Endodermal cell (in vitro differentiated cells): ENCODE results near the gene NR6A1. TPM values are rescaled to one million over a fixed set of nuclear protein-coding genes. Genes with fewer than 3 reads are reported as not detected.

Experiments
- DNase-seq: peaks from one replicate; pipeline ENCODE4 v3.0.0-alpha.2; 2017
- H3K27ac ChIP-seq: 2 replicates; pipeline ENCODE4 v1.5.1; 2013; ENCODE audit warnings: mild to moderate bottlenecking, low read depth, low read length, moderate library complexity
- H3K27me3 ChIP-seq: 2 replicates; pipeline ENCODE4 v1.6.1; 2013; ENCODE audit warnings: mild to moderate bottlenecking, low read length, moderate library complexity; ENCODE audit not compliant: insufficient read depth, control insufficient read depth, poor library complexity, severe bottlenecking
- H3K36me3 ChIP-seq: 2 replicates; pipeline ENCODE4 v1.7.0; 2013; ENCODE audit warnings: mild to moderate bottlenecking, low read length, moderate library complexity; ENCODE audit not compliant: control insufficient read depth, insufficient read depth
- H3K4me1 ChIP-seq: one replicate; pipeline ENCODE4 v1.7.0; 2013; ENCODE audit warnings: low read length; ENCODE audit not compliant: control insufficient read depth, insufficient read depth
- H3K4me3 ChIP-seq: 2 replicates; pipeline ENCODE4 v1.5.1; 2013; ENCODE audit warnings: mild to moderate bottlenecking, low read length, moderate library complexity
- H3K9ac ChIP-seq: 2 replicates; pipeline ENCODE4 v1.6.1; 2013; ENCODE audit warnings: mild to moderate bottlenecking, low read length, moderate library complexity; ENCODE audit not compliant: poor library complexity, severe bottlenecking; ENCODE audit errors: extremely low read depth
- H3K9me3 ChIP-seq: 2 replicates; pipeline ENCODE4 v1.6.1; 2013; ENCODE audit warnings: mild to moderate bottlenecking, low read length, moderate library complexity; ENCODE audit not compliant: control insufficient read depth
- H3K27ac Mint-ChIP-seq: 2 replicates; pipeline ENCODE4 v1.8.0; 2020; ENCODE audit warnings: mixed read lengths
- H3K27me3 Mint-ChIP-seq: 2 replicates; pipeline ENCODE4 v1.8.0; 2021; ENCODE audit warnings: mild to moderate bottlenecking, mixed read lengths; ENCODE audit not compliant: insufficient read depth
- H3K36me3 Mint-ChIP-seq: 2 replicates; pipeline ENCODE4 v1.8.0; 2020; ENCODE audit warnings: low read depth, mixed read lengths
- H3K4me1 Mint-ChIP-seq: 2 replicates; pipeline ENCODE4 v1.8.0; 2020; ENCODE audit warnings: mixed read lengths
- H3K4me3 Mint-ChIP-seq: 2 replicates; pipeline ENCODE4 v1.8.0; 2020; ENCODE audit warnings: mild to moderate bottlenecking, moderate library complexity, mixed read lengths
- H3K9me3 Mint-ChIP-seq: 2 replicates; pipeline ENCODE4 v1.8.0; 2020; ENCODE audit warnings: mild to moderate bottlenecking, mixed read lengths
- WGBS, 2 experiments: methylation state at CpG; one replicate each; pipeline versions ENCODE4 v1.1.5 to v1.1.7; 2013; ENCODE audit warnings: missing lambda C conversion rate in 2 of 2, mixed read lengths in 1 of 2; ENCODE audit not compliant: insufficient coverage in 1 of 2, insufficient read length in 1 of 2; 5-methylcytosine and 5-hydroxymethylcytosine counted together
- long read RNA-seq, 4 experiments: library from polyadenylated mRNA in 2 of 4; library from RNA in 1 of 4; library from capped mRNA in 1 of 4; stranded (forward) in 3 of 4; unstranded in 1 of 4; transcript quantifications; one replicate each; pipeline ENCODE4 v2.0.0, GENCODE V29; 2020 to 2021; ENCODE audit warnings: inconsistent platforms in 1 of 4
- polyA plus RNA-seq, 2 experiments: library from polyadenylated mRNA; stranded (reverse); fragments of 50-300 nt; gene quantifications; one replicate each; pipeline ENCODE4 v1.2.3, GENCODE V29; 2013
- total RNA-seq, 2 donors: library from RNA; stranded (reverse); fragmentation: NEBNext Ultra II Directional in 1 of 2; extraction: Animal tissue kit (Norgen Biotek cat#: 25700) in 1 of 2; gene quantifications; 2 replicates in 1 of 2; 3 replicates in 1 of 2; pipeline ENCODE4 v1.2.1, GENCODE V29; 2021
- TF ChIP-seq, protein P1 (sequence below): fragments of 200-600 bp; sonication (generic); conservative IDR thresholded peaks from 2 replicates; pipeline ENCODE4 v1.5.0; 2021; ENCODE audit warnings: antibody characterized with exemption, mild to moderate bottlenecking

NR6A1 gene
- total RNA-seq: 100 to 1,000 TPM; 168 to 206 TPM
- 47.4 TPM for polyA plus RNA-seq (2013, experiment 1 of 2)
- 49.5 TPM for polyA plus RNA-seq (2013, experiment 2 of 2)
- long read RNA-seq, experiment 1, partial matches to known transcripts: 0 of 39 reads
- long read RNA-seq, experiment 1, other reads (novel, unspliced or antisense): 39 of 39 reads
- long read RNA-seq, experiment 2, full-length matches to known transcripts: 14 of 64 reads
- long read RNA-seq, experiment 2, partial matches to known transcripts: 7 of 64 reads
- long read RNA-seq, experiment 2, other reads (novel, unspliced or antisense): 43 of 64 reads
- long read RNA-seq, experiment 3, full-length matches to known transcripts: 1 of 27 reads
- long read RNA-seq, experiment 3, partial matches to known transcripts: 3 of 27 reads
- long read RNA-seq, experiment 3, other reads (novel, unspliced or antisense): 23 of 27 reads
- long read RNA-seq, experiment 4, partial matches to known transcripts: 0 of 4 reads
- long read RNA-seq, experiment 4, other reads (novel, unspliced or antisense): 4 of 4 reads

DNA sequence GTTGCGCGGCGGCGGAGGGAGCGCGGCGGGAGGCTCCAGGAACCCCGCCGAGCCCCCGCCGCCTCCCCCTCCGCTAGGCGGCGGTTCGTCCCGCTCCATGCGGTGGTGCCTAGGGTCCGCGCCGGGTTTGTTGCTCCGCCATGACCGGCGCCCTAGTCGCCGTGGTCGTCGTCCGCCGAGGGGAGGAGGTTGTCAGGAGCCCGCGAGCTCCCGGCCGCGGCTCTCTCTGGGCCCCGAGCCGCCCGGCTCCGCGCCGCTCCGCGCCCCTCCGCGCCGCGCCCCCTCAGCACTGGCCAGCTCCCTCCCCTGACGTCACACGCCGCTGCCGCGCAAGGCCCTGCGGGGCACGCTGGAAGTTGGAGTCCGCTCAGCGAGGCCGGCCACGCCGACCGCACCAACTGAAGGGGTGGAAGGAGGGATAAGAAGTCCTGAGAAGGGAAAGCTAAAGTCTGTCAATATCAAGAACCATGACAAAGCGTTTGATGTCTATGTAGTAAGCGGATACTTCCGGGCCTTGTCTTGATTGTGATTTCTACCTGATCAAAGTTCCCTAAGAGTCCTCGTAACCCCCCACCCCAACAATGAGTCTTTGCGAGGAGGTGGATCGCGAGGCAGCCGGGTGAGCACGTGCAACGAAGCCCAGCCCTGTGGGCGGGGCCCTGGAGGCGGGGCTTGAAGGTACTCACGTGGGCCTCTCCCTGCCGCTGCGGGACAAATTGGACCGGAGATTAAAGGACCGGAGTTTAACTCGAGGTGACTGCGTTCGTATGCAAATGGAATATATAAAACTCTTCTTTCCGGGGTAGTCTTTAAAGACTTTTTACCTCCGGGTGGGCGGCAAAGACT, at the start of gene NR6A1:
TSS of gene NR6A1 (minus strand) at position 291 of the 846 bp plus-strand sequence.
- H3K4me1 ChIP-seq: peaks cover 12% of the 10 kb centered on the region
- H3K27ac ChIP-seq: peak within 1 kb of the TSS; percentile 87
- H3K36me3 ChIP-seq: no peaks in the 10 kb centered on the region
- H3K36me3 Mint-ChIP-seq: no peaks in the 10 kb centered on the region
- peaks cover 36% of the 10 kb centered on the region for H3K4me1 Mint-ChIP-seq
- H3K27me3 ChIP-seq: peaks cover 2% of the 10 kb centered on the region
- TF ChIP-seq, protein P1, sequence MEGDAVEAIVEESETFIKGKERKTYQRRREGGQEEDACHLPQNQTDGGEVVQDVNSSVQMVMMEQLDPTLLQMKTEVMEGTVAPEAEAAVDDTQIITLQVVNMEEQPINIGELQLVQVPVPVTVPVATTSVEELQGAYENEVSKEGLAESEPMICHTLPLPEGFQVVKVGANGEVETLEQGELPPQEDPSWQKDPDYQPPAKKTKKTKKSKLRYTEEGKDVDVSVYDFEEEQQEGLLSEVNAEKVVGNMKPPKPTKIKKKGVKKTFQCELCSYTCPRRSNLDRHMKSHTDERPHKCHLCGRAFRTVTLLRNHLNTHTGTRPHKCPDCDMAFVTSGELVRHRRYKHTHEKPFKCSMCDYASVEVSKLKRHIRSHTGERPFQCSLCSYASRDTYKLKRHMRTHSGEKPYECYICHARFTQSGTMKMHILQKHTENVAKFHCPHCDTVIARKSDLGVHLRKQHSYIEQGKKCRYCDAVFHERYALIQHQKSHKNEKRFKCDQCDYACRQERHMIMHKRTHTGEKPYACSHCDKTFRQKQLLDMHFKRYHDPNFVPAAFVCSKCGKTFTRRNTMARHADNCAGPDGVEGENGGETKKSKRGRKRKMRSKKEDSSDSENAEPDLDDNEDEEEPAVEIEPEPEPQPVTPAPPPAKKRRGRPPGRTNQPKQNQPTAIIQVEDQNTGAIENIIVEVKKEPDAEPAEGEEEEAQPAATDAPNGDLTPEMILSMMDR: peak; percentile 53
- peak; percentile 99 for DNase-seq
- peaks cover 16% of the 10 kb centered on the region for H3K27me3 Mint-ChIP-seq
- H3K4me3 ChIP-seq: peak within 1 kb of the TSS; percentile 90
- peak within 1 kb of the TSS; percentile 99 for H3K27ac Mint-ChIP-seq
- no peaks in the 10 kb centered on the region for H3K9me3 Mint-ChIP-seq
- WGBS, 2 experiments: 0% methylated on average over 34 to 82 of the region's 82 CpGs
- no peaks in the 10 kb centered on the region for H3K9me3 ChIP-seq
- H3K4me3 Mint-ChIP-seq: peak within 1 kb of the TSS; percentile 95
- H3K9ac ChIP-seq: peak within 1 kb of the TSS; percentile 76

DNA sequence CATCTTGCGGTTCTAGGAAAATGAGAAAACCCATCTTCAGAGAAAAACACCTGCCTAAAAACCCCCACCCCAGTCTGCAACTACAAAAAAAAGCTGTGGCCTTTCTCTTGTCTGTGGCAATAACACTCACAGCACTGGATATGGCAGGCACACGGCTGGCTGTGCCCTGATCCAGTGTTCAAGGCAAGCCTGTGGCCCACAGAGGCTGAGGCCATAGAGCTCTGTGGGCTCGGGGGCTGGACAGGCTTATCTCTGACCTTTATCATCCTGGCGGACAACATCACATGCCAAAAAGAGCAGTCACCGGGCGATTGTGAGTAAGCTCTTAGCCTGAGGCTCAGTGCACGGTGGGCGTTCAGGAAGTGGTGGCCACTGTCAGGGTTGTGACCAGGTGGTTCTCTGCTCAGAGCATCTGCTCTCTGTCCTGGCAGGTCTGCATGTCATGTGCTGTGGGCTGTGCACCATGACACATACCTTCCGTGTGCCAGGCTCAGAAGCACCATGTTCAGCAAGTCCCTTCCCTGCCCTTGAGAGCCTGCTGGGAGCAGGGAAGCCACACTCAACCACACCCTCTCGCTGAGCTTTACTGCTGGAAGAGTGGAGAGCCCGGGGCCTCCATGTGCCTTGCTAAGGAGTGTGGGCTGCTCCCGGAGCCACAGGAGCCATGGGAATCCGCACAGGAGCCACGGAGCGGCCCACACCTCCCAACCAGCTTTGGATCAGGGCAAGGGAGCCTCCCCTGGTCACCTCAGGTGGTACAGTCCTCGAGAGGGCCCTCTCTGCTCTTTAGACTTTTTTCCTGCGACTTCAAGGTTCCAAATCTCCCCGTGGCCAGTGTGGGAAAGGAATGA, 47.5 kb upstream of the NR6A1 start:
- 83 to 87% methylated on average over 13 to 18 of the region's 18 CpGs for WGBS, 2 experiments
- no peaks in the 10 kb centered on the region for H3K36me3 Mint-ChIP-seq
- Histone ChIP-seq H3K27ac (peak overlapping the region; percentile 32), H3K36me3 (no peaks in the 10 kb centered on the region), H3K4me1 (peaks cover 5% of the 10 kb centered on the region), H3K27me3 (no peaks in the 10 kb centered on the region), H3K9ac (no peak overlapping the region), H3K9me3 (no peaks in the 10 kb centered on the region), H3K4me3 (no peak overlapping the region)
- peak overlapping the region; percentile 52 for H3K27ac Mint-ChIP-seq
- no peak overlapping the region for H3K4me3 Mint-ChIP-seq
- H3K9me3 Mint-ChIP-seq: no peaks in the 10 kb centered on the region
- H3K27me3 Mint-ChIP-seq: no peaks in the 10 kb centered on the region
- TF ChIP-seq, protein P1: peak; percentile 45
- peak; percentile 87 for DNase-seq
- peaks cover 8% of the 10 kb centered on the region for H3K4me1 Mint-ChIP-seq

DNA sequence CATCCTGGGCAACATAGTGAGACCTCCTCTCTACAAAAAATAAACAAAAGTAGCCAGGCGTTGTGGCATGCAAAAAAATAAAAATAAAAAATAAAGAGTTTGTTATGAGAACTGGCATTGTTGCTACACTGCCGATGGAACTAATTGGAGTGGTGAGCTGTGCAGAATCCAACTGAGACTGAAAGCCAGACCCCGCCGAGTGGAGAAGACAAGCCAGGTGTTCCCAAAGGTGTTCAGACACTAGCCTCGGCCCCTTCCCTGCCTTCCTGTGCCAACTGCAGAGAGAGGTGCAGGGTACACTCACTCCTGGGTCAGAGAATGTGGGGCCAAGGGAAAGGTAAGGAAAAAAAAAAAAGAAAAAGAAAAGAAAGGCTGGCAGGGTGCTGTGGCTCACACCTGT, 44.5 kb upstream of the NR6A1 start:
- Histone ChIP-seq H3K9me3 (no peaks in the 10 kb centered on the region), H3K9ac (no peak overlapping the region), H3K27ac (no peak overlapping the region), H3K4me1 (peaks cover 8% of the 10 kb centered on the region), H3K27me3 (no peaks in the 10 kb centered on the region), H3K36me3 (no peaks in the 10 kb centered on the region), H3K4me3 (no peak overlapping the region)
- H3K36me3 Mint-ChIP-seq: peaks cover 1% of the 10 kb centered on the region
- WGBS, 2 experiments: 87 to 92% methylated on average over 4 to 5 of the region's 5 CpGs
- no peak overlapping the region for H3K27ac Mint-ChIP-seq
- peaks cover 19% of the 10 kb centered on the region for H3K4me1 Mint-ChIP-seq
- no peaks in the 10 kb centered on the region for H3K27me3 Mint-ChIP-seq
- DNase-seq: no peak
- TF ChIP-seq, protein P1: no peak
- no peaks in the 10 kb centered on the region for H3K9me3 Mint-ChIP-seq
- no peak overlapping the region for H3K4me3 Mint-ChIP-seq
